NCI-H128 (cell line): ENCODE data around the gene GPR160.

Source experiments
- DNase-seq: peaks from one replicate; lab custom pipeline; 2025; ENCODE audit not compliant: unreplicated experiment; lab: John Stamatoyannopoulos, UW

GPR160 gene

GRCh38 chr3:170063691-170064090, 25.9 kb downstream of the GPR160 start:
- DNase-seq, result no peak

DNA sequence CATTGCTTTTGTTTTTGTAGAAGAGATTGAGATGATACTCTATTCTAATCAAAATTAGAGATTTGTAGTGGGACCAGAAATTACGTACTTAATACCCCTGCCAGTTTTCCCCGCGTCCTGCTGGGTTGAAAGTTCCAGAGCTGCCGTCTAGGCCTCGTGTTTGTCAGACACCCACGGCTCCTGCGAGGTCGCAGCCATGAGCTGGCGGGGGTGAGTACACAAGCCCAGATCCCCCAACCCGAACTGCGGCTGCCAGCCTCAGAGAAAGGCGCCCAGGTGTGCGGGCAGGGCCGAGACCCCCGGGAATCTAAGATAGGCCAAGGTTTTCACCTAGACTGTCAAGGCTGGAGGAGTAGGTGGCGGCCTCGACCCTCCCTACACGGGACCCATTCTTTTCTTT, 26.3 kb downstream of the GPR160 start:
- DNase-seq, result no peak

DNA sequence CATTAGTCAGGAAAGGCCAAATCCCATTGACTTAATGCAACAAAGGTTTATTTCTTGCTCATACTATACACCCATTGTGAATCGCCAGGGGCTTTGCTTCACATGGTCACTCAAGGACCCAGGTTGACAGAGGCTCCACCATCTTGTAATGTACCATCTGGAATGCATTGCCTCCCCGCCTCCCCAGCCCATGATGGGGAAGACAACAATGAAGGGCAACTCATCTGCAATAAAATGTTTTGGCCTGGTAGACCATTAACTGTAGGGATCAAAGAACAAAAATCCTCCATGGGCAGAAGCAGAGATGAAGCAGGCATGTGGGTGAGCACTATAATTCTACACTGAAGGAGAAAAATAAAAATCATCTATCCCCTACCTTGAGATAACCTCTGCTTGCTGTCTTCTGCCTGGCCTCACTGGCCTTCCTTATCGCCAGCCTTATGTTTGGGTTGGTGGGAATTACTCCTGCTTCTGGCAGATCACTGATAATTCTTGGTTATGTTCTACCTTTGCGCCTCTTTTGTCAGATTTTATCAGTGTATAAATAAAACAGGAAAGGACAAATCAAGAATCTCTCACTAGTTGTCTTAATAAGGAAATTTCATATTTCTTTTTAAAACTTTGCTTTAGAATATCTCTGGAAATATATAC, 37.8 kb downstream of the GPR160 start:
- no peak for DNase-seq

GRCh38 chr3:170076715-170077238, 39.0 kb downstream of the GPR160 start:
- no peak for DNase-seq

DNA sequence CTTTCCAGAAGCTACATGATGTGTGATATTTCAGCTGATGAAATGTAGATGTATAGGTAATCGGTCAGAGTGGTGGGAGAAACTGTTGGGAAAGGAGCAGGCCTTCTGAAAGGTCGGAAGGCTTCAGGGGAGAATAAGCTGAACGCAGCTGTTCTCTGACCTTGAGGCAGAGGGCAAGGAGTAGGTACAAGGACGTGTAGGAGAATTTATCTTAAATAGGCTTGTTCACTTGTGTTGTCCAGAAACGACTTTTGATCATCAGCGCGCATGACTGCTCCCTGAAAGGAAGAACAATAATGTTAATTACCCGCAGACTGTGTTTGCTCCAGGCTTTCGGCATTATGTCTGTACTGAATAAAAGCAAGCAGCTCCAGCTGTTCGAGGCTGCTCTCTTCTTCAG, 39.6 kb downstream of the GPR160 start:
- DNase-seq, result no peak

- DNase-seq, result no peak
Observed at GRCh38 chr3:170078620-170079281, 41.0 kb downstream of the GPR160 start.

DNA sequence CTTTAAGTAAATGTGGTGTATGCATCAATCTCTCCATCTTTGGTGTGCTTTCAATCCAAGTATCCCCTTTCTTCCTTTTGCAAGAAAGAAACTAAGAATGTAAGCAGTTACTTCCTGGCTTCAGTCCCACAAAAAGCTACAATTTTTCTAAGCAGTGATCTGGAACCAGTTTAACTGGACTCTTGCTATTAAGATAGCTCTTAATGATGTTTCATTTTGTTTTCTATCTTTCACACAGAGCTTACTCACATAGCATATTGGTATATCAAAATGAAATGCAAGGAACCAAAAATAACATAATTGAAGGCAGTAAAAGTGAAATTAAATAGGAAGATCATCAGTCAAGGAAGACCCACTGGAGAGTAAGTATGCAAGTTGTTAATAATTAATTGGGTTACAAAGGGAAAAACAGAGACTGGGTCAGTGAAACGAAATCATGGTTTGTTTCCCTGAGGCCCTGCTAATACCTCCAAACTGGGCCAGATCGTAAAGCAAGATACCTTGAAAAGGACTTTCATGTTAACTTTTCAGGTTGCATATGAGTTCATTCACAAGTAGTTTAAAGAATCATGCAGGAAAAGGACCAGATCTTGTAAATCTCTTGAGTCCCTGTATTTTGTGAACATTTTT, 41.9 kb downstream of the GPR160 start:
- DNase-seq, result no peak

- DNase-seq, result no peak
Observed at GRCh38 chr3:170080605-170081004, 42.8 kb downstream of the GPR160 start.

DNA sequence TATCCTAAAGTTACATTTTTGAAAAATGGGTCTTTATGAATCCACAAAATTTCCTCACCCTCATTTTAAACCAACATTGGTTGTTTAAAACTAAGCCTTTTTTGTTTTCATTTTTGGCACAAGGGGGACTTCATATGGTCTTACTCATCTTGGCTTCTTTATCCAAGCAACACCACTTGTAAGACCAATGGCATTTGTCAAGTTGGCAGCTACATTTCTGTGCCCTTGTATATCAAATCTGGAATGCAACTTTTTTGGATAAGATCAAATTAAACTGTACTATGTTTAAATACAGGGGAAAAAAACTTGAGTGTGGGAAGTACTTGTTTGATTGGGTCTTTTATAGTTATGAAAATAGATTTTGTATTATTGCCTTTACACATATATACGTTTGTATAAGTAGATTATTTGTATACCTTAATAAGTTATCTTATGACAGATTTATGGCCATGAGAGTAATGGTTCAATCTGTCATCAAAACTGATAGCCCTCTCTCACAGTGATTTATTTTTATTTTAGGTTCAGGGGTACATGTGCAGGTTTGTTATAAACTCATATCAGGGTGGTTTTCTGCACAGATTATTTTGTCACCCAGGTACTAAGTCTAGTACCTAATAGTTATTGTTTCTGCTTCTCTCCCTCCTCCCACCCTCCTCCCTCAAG, 43.4 kb downstream of the GPR160 start:
- no peak for DNase-seq

DNA sequence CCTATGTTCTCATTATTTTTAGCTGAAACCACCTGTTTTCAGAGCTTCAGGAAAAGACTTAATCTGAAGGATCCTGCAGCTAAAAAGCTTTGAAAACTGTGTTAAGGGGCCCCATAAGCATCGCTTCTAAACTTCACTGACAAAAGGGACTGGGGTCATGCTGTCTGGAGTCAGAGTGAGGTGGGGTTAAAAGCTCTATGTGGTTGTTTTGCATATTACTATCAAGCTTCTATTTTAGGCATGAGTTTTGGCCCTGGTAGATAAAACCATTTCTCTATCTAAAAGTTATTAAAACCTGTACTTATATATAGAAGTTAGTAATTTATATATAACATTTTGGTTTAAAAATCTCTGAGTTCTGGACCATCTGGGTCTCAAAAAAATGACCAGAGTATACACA, 45.5 kb downstream of the GPR160 start:
- DNase-seq, result no peak

DNA sequence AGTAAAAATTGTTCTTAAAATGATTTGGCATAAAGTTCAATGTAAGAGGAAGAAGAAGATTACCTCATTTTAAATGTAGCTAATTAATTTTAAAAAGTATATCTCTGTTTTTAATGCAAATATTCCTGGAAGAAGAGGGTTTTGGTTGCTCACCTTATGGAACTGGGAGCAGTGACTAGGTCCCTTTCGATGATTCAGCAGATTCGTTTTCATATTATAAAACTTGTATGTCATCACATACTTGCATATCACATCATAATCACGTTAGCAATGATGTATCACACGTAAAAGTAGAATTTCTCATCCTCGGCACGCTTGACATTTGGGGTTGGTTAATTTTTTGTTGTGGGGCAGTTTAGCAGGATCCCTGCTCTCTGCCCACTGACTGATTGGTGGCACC, 47.6 kb downstream of the GPR160 start:
- DNase-seq, result no peak

- DNase-seq, result no peak
Observed at GRCh38 chr3:170089862-170090600, 52.2 kb downstream of the GPR160 start.

GRCh38 chr3:170090601-170090981, 52.8 kb downstream of the GPR160 start:
- DNase-seq, result no peak

DNA sequence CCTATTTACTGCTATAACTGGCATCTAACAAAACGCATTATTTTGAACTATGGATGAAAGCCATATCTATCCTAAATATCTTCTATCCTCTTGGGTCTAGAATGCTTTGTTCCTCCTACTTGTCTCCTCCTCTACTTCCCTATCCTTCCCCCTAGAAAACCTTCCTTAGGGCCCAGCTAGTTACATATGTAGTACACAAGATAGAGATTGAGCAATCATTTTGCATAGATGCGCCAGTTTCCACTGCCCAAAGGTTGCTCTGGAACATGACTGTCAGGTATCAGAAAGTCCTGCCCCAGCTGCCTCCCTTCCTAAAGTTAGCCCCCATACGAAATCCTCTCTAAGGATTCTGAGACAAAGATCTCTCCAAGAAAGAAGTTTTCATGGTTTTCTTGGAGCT, 55.1 kb downstream of the GPR160 start:
- no peak for DNase-seq

GRCh38 chr3:170095771-170096170, 58.0 kb downstream of the GPR160 start:
- DNase-seq, result no peak

- DNase-seq, result no peak
Observed at GRCh38 chr3:170096342-170096741, 58.5 kb downstream of the GPR160 start.

GRCh38 chr3:170098753-170099152, 61.0 kb downstream of the GPR160 start:
- no peak for DNase-seq

GRCh38 chr3:170100944-170101343, 63.1 kb downstream of the GPR160 start:
- no peak for DNase-seq

DNA sequence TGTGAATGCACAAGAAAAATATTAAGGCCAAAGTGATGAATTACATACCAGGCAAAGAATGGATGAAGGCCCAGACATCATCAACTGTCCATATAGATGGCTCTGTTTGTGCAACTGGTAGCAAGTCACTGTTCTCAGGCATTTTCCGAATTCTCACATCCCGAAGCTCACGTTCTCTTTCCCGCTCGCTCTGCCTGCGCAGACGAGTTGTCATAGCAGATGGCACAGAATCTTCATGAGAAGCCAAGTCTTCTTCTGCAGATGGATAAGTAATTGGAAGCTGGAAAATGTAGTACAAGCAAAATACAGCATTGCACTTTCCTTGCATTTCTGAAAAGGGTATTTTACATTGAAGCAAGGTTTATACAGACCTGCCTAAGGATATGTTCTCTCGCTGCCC, 64.6 kb downstream of the GPR160 start:
- no peak for DNase-seq

DNA sequence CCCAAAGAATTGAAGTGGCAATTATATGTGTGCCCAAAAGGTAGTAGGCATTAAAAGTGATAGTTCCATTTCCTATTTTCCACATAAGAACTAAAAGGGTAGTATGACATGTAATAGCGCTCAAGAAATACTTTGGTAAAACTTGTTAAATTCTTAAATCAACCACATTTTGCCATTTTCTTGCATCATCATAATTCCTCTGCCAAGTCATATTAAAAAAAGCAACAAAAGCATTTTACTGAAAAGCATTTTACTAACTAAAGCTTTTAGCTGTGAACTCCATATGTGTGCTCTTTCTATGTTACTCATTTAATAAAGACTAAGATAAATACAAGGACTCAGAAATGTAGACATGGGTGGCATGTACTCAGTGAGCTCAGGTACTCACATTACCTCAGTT, 70.1 kb downstream of the GPR160 start:
- no peak for DNase-seq

GRCh38 chr3:170108955-170109354, 71.2 kb downstream of the GPR160 start:
- DNase-seq, result no peak
